Measurements from ENCODE around the gene FBXL13.

The FBXL13 gene

GRCh38 chr7:102993718-102994029 lies 80.9 kb downstream of the FBXL13 start:
- no peak for TF ChIP-seq CTCF (IDR thresholded peaks at IDR 0.05; ENCODE audit: unreplicated experiment in 3 of 3)
- H3K9me3 Mint-ChIP-seq: no peaks in the 10 kb centered on the region
- peaks cover 10% of the 10 kb centered on the region for H3K4me1 Mint-ChIP-seq
- no peaks in the 10 kb centered on the region for H3K36me3 Mint-ChIP-seq (ENCODE audit: low read depth)
- H3K4me3 Mint-ChIP-seq: no peak overlapping the region
- peak overlapping the region in 1 of 3 experiments; percentile 92 for H3K27ac Mint-ChIP-seq
- H3K27me3 Mint-ChIP-seq (ENCODE audit: low read depth): no peaks in the 10 kb centered on the region

- Mint-ChIP-seq H3K27me3 (ENCODE audit: low read depth) (no peaks in the 10 kb centered on the region), H3K27ac (peak overlapping the region in 1 of 3 experiments; percentile 92), H3K36me3 (ENCODE audit: low read depth) (no peaks in the 10 kb centered on the region), H3K4me3 (peak overlapping the region in 1 of 3 experiments; percentile 29), H3K9me3 (no peaks in the 10 kb centered on the region), H3K4me1 (peaks cover 13% of the 10 kb centered on the region)
- no peak for TF ChIP-seq CTCF (IDR thresholded peaks at IDR 0.05; ENCODE audit: unreplicated experiment in 3 of 3)
Observed at GRCh38 chr7:102992938-102993717, 81.5 kb downstream of the FBXL13 start.

- peaks cover 15% of the 10 kb centered on the region for H3K4me1 Mint-ChIP-seq
- no peak overlapping the region for H3K4me3 Mint-ChIP-seq
- H3K36me3 Mint-ChIP-seq (ENCODE audit: low read depth): no peaks in the 10 kb centered on the region
- no peak for TF ChIP-seq CTCF (IDR thresholded peaks at IDR 0.05; ENCODE audit: unreplicated experiment in 3 of 3)
- H3K9me3 Mint-ChIP-seq: no peaks in the 10 kb centered on the region
- peak overlapping the region in 1 of 3 experiments; percentile 92 for H3K27ac Mint-ChIP-seq
- no peaks in the 10 kb centered on the region for H3K27me3 Mint-ChIP-seq (ENCODE audit: low read depth)
Observed at GRCh38 chr7:102992509-102992937, 82.1 kb downstream of the FBXL13 start.

- Mint-ChIP-seq H3K4me1 (peaks cover 15% of the 10 kb centered on the region), H3K27me3 (ENCODE audit: low read depth) (no peaks in the 10 kb centered on the region), H3K9me3 (no peaks in the 10 kb centered on the region), H3K4me3 (no peak overlapping the region), H3K27ac (no peak overlapping the region), H3K36me3 (ENCODE audit: low read depth) (no peaks in the 10 kb centered on the region)
- no peak for TF ChIP-seq CTCF (IDR thresholded peaks at IDR 0.05; ENCODE audit: unreplicated experiment in 3 of 3)
Observed at GRCh38 chr7:102991540-102992214, 82.9 kb downstream of the FBXL13 start.

GRCh38 chr7:102991077-102991539 lies 83.5 kb downstream of the FBXL13 start:
- H3K9me3 Mint-ChIP-seq: no peaks in the 10 kb centered on the region
- TF ChIP-seq CTCF (IDR thresholded peaks at IDR 0.05; ENCODE audit: unreplicated experiment in 3 of 3): no peak
- peaks cover 15% of the 10 kb centered on the region for H3K4me1 Mint-ChIP-seq
- no peaks in the 10 kb centered on the region for H3K36me3 Mint-ChIP-seq (ENCODE audit: low read depth)
- H3K27me3 Mint-ChIP-seq (ENCODE audit: low read depth): no peaks in the 10 kb centered on the region
- H3K4me3 Mint-ChIP-seq: no peak overlapping the region
- H3K27ac Mint-ChIP-seq: no peak overlapping the region
